Stimulated activated CD8-positive, alpha-beta memory T cell treated with anti-CD3 and anti-CD28 coated beads, Interleukin-15, amount 100 ng/mL, for 24 hours (primary cell): ENCODE data around the gene SFTPA1.
"Not testable (repeated sequence)": the region's sequence is repeated elsewhere in the genome, so short reads cannot be mapped to it uniquely, and the experiment has no call there.

Source experiments
- DNase-seq: peaks from one replicate; pipeline ENCODE4 v3.0.0-alpha.2; 2020; ENCODE audit warnings: low read depth

Gene SFTPA1

GRCh38 chr10:79610601-79611191 is at the start of gene SFTPA1:
TSS of gene SFTPA1 (plus strand) at chr10:79610939. CDS start at chr10:79611826, 887 bp downstream.
- no peak for DNase-seq

GRCh38 chr10:79561257-79561656 is 49.5 kb upstream of the SFTPA1 start:
- DNase-seq: no peak

GRCh38 chr10:79562135-79562756 is 48.5 kb upstream of the SFTPA1 start:
- peak; percentile 30 for DNase-seq

- no peak for DNase-seq
Observed at GRCh38 chr10:79563426-79563825, 47.3 kb upstream of the SFTPA1 start.

- not testable (repeated sequence) for DNase-seq
Observed at GRCh38 chr10:79570624-79571023, 40.1 kb upstream of the SFTPA1 start.

- no peak for DNase-seq
Observed at GRCh38 chr10:79579361-79579760, 31.4 kb upstream of the SFTPA1 start.

- DNase-seq: no peak
Observed at GRCh38 chr10:79581044-79581443, 29.7 kb upstream of the SFTPA1 start.

- no peak for DNase-seq
Observed at GRCh38 chr10:79582096-79582495, 28.6 kb upstream of the SFTPA1 start.

GRCh38 chr10:79582954-79583353 is 27.8 kb upstream of the SFTPA1 start:
- DNase-seq: not testable (repeated sequence)

- DNase-seq: no peak
Observed at GRCh38 chr10:79583488-79584024, 27.2 kb upstream of the SFTPA1 start.

- DNase-seq: no peak
Observed at GRCh38 chr10:79585870-79586527, 24.7 kb upstream of the SFTPA1 start.

GRCh38 chr10:79586933-79587332 is 23.8 kb upstream of the SFTPA1 start:
- DNase-seq: no peak

- DNase-seq: no peak
Observed at GRCh38 chr10:79588800-79589199, 21.9 kb upstream of the SFTPA1 start.

GRCh38 chr10:79593377-79593776 is 17.4 kb upstream of the SFTPA1 start:
- DNase-seq: no peak

- DNase-seq: not testable (repeated sequence)
Observed at GRCh38 chr10:79594565-79594964, 16.2 kb upstream of the SFTPA1 start.

GRCh38 chr10:79595510-79595909 is 15.2 kb upstream of the SFTPA1 start:
- DNase-seq: no peak

GRCh38 chr10:79599644-79600043 is 11.1 kb upstream of the SFTPA1 start:
- DNase-seq: not testable (repeated sequence)

- DNase-seq: no peak
Observed at GRCh38 chr10:79601939-79602338, 8.8 kb upstream of the SFTPA1 start.

- no peak for DNase-seq
Observed at GRCh38 chr10:79602953-79603352, 7.8 kb upstream of the SFTPA1 start.

GRCh38 chr10:79604294-79604693 is 6.4 kb upstream of the SFTPA1 start:
- no peak for DNase-seq

- DNase-seq: no peak
Observed at GRCh38 chr10:79605308-79605707, 5.4 kb upstream of the SFTPA1 start.

- no peak for DNase-seq
Observed at GRCh38 chr10:79608505-79609375, 2.0 kb upstream of the SFTPA1 start.
